ENCODE measurements around the gene MTERF4.

The MTERF4 gene

DNA sequence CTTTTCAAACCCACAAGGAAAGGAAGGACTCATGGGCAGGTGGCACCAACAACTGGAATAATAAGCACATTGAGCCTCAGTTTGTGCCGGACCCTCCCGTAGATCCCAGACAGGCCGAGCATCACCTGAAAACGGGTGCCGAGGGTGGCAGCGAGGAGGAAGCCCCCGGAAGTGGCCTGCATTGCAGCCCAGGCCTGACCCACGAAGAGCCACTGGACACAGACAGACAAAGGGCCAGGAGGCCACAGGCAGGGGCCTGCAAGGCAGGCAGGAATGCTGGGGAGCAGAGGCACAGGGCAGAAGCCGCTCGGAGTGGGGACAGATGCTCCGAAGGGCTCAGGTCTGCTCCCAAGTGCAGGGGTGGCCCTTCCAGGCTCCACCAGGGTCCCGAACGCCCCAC, 31.7 kb downstream of the MTERF4 start:
- TF ChIP-seq, protein P1, sequence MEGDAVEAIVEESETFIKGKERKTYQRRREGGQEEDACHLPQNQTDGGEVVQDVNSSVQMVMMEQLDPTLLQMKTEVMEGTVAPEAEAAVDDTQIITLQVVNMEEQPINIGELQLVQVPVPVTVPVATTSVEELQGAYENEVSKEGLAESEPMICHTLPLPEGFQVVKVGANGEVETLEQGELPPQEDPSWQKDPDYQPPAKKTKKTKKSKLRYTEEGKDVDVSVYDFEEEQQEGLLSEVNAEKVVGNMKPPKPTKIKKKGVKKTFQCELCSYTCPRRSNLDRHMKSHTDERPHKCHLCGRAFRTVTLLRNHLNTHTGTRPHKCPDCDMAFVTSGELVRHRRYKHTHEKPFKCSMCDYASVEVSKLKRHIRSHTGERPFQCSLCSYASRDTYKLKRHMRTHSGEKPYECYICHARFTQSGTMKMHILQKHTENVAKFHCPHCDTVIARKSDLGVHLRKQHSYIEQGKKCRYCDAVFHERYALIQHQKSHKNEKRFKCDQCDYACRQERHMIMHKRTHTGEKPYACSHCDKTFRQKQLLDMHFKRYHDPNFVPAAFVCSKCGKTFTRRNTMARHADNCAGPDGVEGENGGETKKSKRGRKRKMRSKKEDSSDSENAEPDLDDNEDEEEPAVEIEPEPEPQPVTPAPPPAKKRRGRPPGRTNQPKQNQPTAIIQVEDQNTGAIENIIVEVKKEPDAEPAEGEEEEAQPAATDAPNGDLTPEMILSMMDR (IDR thresholded peaks at IDR 0.05; ENCODE audit: low read depth, low read length), result no peak
- DNase-seq (ENCODE audit: extremely low read depth, low read depth), result no peak

DNA sequence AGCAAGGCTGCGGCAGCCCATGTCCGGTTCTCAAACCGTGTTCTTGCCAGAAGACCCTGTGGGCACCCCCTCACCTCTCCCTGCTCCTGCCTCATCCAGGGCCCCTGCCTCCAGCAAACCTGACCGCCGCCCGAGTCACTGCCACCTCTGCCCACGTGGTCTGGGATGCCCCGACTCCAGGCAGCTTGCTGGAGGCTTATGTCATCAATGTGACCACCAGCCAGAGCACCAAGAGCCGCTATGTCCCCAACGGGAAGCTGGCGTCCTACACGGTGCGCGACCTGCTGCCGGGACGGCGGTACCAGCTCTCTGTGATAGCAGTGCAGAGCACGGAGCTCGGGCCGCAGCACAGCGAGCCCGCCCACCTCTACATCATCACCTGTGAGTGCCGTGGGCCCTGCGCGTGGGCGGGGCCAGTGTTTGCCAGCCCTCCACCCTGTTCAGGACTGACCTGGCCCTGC, 32.2 kb downstream of the MTERF4 start:
- no peak for DNase-seq (ENCODE audit: extremely low read depth, low read depth)
- TF ChIP-seq, protein P1 (IDR thresholded peaks at IDR 0.05; ENCODE audit: low read depth, low read length), result no peak

DNA sequence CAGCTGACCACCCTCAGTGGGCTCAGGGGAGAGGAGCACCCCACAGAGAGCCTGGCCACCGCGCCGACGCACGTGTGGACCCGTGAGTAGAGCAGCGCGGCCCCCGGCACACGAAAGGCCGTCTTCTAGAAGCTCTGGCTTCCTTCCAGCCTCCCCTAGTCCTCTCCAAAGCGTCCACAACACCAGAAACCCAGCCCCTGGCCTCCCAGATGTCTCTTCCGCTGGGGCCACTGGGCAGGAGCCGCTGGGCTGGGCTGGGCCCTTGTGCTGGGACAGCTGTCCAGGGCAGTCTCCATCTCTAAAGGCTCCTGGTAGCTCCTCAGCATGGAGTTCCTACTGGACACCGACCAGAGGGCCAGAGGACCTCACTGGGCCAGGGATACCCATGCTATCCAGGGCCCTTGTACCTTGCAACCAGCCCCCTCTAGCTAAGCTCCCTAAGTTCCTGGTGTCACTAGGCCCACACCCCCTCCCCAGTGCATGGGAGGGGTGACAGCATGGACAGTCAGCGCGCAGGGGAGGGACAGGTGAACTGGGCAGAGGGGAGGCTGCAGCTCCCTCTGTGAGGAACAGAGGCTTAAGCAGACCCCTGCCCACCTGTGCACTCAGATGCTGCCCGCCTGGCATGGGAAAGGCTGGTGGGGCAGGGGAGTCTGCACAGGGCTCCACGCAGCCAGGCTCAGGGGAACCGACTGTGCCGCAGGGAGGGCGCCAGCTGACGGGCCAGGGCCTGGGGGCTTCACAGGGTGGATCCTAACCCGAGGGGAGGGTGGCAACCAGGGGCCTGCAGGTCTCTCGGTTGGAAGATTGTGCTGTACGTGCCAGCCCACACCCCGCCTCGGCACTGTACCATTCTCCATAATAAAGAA, 32.9 kb downstream of the MTERF4 start:
- TF ChIP-seq, protein P1 (IDR thresholded peaks at IDR 0.05; ENCODE audit: low read depth, low read length), result no peak
- no peak for DNase-seq (ENCODE audit: extremely low read depth, low read depth)

DNA sequence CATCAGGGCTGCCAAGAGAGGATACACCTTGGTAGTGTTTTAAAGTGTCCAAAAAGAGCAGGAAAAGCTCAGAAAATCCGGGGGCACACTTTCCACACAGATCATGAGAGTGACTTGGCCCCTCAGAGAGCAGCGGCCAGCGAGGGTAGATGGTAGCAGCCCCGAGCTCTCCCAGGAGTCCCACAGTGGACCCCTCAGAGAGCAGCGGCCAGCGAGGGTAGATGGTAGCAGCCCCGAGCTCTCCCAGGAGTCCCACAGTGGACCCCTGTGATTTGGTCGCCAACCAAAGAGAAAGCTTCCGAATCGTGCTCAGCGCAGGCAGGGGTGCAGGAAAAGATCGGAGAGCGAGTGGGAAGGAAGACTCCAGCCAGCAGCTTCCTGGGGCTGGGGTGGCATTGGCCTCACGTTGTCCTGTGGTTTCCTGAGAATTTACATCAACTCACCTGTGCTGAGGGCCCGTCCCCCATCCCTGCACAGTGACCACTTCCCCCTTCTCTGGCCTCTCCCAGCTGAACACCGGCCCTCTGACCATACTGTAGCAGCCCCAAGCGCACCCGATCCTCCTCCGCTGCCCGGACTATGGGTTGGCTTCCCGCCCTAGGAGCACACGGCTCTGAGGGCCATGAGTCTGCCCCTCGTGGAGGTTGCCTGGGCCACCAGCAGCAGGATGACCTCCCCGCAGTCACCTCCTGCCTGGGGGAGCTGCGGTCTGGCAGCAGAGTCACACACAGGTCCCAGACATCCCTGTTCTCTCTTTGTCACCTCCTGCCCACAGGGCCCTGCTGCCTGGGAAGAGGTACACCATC, 33.7 kb downstream of the MTERF4 start:
- TF ChIP-seq, protein P1 (IDR thresholded peaks at IDR 0.05; ENCODE audit: low read depth, low read length), result no peak
- DNase-seq (ENCODE audit: extremely low read depth, low read depth), result no peak

DNA sequence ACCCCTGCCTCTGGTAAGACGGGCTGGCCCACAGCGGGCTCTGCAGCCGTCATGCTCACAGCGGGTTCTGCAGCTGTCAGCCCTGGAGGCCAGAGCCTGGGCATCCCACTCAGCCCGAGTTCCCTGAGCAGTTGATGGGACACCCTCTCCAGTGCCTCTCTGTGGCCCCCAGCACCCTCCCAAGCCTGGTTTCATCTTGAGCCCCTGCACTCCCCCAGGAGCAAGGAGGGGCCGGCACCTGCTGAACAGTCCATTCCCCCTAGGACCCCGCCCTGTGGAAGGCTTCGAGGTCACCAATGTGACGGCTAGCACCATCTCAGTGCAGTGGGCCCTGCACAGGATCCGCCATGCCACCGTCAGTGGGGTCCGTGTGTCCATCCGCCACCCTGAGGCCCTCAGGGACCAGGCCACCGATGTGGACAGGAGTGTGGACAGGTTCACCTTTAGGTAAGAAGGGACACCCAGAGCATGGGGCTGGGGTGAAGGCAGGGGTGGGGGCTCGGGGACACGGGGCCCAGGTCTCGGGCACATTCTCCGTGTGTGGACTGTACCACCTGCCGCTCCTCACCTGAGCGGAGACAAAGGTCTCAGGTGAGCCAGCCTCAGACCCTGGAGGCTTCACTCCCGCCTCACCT, 34.5 kb downstream of the MTERF4 start:
- TF ChIP-seq, protein P1 (IDR thresholded peaks at IDR 0.05; ENCODE audit: low read depth, low read length), result no peak
- no peak for DNase-seq (ENCODE audit: extremely low read depth, low read depth)

DNA sequence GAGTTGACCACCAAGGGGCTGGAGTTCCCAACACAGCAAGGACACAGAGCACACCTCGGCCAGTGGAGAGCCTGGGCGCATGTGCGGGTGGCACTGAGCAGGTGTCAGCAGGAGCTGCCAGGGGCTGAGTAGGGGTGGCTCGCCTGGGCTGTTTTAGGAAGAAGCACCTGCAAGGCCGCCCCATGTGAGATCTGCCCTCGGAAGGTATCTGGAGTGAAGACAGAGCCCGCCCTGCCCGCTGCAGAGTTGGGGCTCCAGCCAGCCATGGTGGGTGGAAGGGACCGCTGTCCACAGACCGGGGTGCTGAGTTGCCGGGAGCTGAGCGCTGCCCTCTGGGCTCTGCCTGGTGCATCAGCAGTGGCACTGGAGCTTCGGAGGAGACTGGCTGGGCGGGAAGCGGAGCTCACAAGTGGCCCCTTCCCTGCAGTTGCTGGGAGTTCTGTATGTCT, 35.2 kb downstream of the MTERF4 start:
- DNase-seq (ENCODE audit: extremely low read depth, low read depth), result no peak
- TF ChIP-seq, protein P1 (IDR thresholded peaks at IDR 0.05; ENCODE audit: low read depth, low read length), result no peak; the same call in 1 of the 2 replicates

Measured in AG09319 (cell line).